ENCODE data around the gene CSF3R.
"Not testable (repeated sequence)": the region's sequence is repeated elsewhere in the genome, so short reads cannot be mapped to it uniquely, and the experiment has no call there.

The CSF3R gene

GRCh38 chr1:36487906-36488305 is 5.2 kb upstream of the CSF3R start:
- no peak overlapping the region for H3K4me3 ChIP-seq (replicated peaks; ENCODE audit: low read depth, low read length)
- DNase-seq (ENCODE audit: low read depth), result no peak
- TF ChIP-seq CTCF (IDR thresholded peaks at IDR 0.05; ENCODE audit: low read length, missing control alignments), result no peak

GRCh38 chr1:36487336-36487725 is 4.6 kb upstream of the CSF3R start:
- not testable (repeated sequence) for H3K4me3 ChIP-seq (replicated peaks; ENCODE audit: low read depth, low read length); DNase-seq (ENCODE audit: low read depth)

GRCh38 chr1:36486439-36487335 is 4.0 kb upstream of the CSF3R start:
- H3K4me3 ChIP-seq (replicated peaks; ENCODE audit: low read depth, low read length), result no peak overlapping the region
- peak; percentile 46 for DNase-seq (ENCODE audit: low read depth)
- TF ChIP-seq CTCF (IDR thresholded peaks at IDR 0.05; ENCODE audit: low read length, missing control alignments), result no peak

GRCh38 chr1:36486093-36486438 is 3.4 kb upstream of the CSF3R start:
- no peak for DNase-seq (ENCODE audit: low read depth)
- TF ChIP-seq CTCF (IDR thresholded peaks at IDR 0.05; ENCODE audit: low read length, missing control alignments), result no peak
- H3K4me3 ChIP-seq (replicated peaks; ENCODE audit: low read depth, low read length), result no peak overlapping the region

- no peak for DNase-seq (ENCODE audit: low read depth)
- H3K4me3 ChIP-seq (replicated peaks; ENCODE audit: low read depth, low read length), result no peak overlapping the region
- no peak for TF ChIP-seq CTCF (IDR thresholded peaks at IDR 0.05; ENCODE audit: low read length, missing control alignments)
These were observed 1.4 kb upstream of the CSF3R start for GRCh38 chr1:36484099-36484498.

- no peak overlapping the region for H3K4me3 ChIP-seq (replicated peaks; ENCODE audit: low read depth, low read length)
- TF ChIP-seq CTCF (IDR thresholded peaks at IDR 0.05; ENCODE audit: low read length, missing control alignments), result no peak
These were observed 666 bp downstream of the CSF3R start for GRCh38 chr1:36481771-36482723.

GRCh38 chr1:36481091-36481490 is 1.6 kb downstream of the CSF3R start:
- TF ChIP-seq CTCF (IDR thresholded peaks at IDR 0.05; ENCODE audit: low read length, missing control alignments), result no peak
- no peak for DNase-seq (ENCODE audit: low read depth)

More at GRCh38 chr1:36481771-36482723, 666 bp downstream of the CSF3R start:
- no peak for DNase-seq (ENCODE audit: low read depth)

More at GRCh38 chr1:36481091-36481490, 1.6 kb downstream of the CSF3R start:
- H3K4me3 ChIP-seq (replicated peaks; ENCODE audit: low read depth, low read length), result no peak overlapping the region

Measured in fibroblast of pulmonary artery (primary cell).